ENCODE data around the gene AP1G2.
"Not testable (repeated sequence)": the region's sequence is repeated elsewhere in the genome, so short reads cannot be mapped to it uniquely, and the experiment has no call there.

AP1G2 gene

GRCh38 chr14:23567186-23568020 lies at the start of gene AP1G2:
AP1G2 (minus strand) TSS chr14:23567791; CDS start chr14:23567314, 477 bp downstream.
- DNase-seq = peak; percentile 85

GRCh38 chr14:23615856-23616255 lies 48.3 kb upstream of the AP1G2 start:
- no peak for DNase-seq

- DNase-seq = no peak
These were observed 46.8 kb upstream of the AP1G2 start for GRCh38 chr14:23614395-23614828.

GRCh38 chr14:23613242-23614070 lies 45.9 kb upstream of the AP1G2 start:
- no peak for DNase-seq

- DNase-seq = no peak
These were observed 45.2 kb upstream of the AP1G2 start for GRCh38 chr14:23612802-23613201.

- no peak for DNase-seq
These were observed 44.8 kb upstream of the AP1G2 start for GRCh38 chr14:23612354-23612732.

GRCh38 chr14:23610815-23611289 lies 43.3 kb upstream of the AP1G2 start:
- DNase-seq = no peak

- no peak for DNase-seq
These were observed 42.7 kb upstream of the AP1G2 start for GRCh38 chr14:23610090-23610814.

GRCh38 chr14:23609411-23610089 lies 42.0 kb upstream of the AP1G2 start:
- DNase-seq = not testable (repeated sequence)

- no peak for DNase-seq
These were observed 41.4 kb upstream of the AP1G2 start for GRCh38 chr14:23609001-23609400.

- no peak for DNase-seq
These were observed 40.9 kb upstream of the AP1G2 start for GRCh38 chr14:23608454-23608853.

- DNase-seq = no peak
These were observed 38.5 kb upstream of the AP1G2 start for GRCh38 chr14:23605931-23606585.

GRCh38 chr14:23604675-23605170 lies 37.1 kb upstream of the AP1G2 start:
- DNase-seq = no peak

GRCh38 chr14:23604148-23604547 lies 36.6 kb upstream of the AP1G2 start:
- DNase-seq = no peak

GRCh38 chr14:23603103-23603502 lies 35.5 kb upstream of the AP1G2 start:
- DNase-seq = no peak

GRCh38 chr14:23602181-23603095 lies 34.8 kb upstream of the AP1G2 start:
- DNase-seq = no peak

GRCh38 chr14:23601845-23602180 lies 34.2 kb upstream of the AP1G2 start:
- no peak for DNase-seq

GRCh38 chr14:23601424-23601823 lies 33.8 kb upstream of the AP1G2 start:
- no peak for DNase-seq

GRCh38 chr14:23600806-23601205 lies 33.2 kb upstream of the AP1G2 start:
- no peak for DNase-seq

GRCh38 chr14:23600322-23600707 lies 32.7 kb upstream of the AP1G2 start:
- DNase-seq = no peak

- DNase-seq = not testable (repeated sequence)
These were observed 26.6 kb upstream of the AP1G2 start for GRCh38 chr14:23594191-23594590.
